Measurements from ENCODE around the gene SOCS3.
"Not testable (repeated sequence)": the region's sequence is repeated elsewhere in the genome, so short reads cannot be mapped to it uniquely, and the experiment has no call there.

SOCS3 gene

GRCh38 chr17:78325076-78325687, 34.7 kb downstream of the SOCS3 start:
- no peak for DNase-seq

- DNase-seq, result peak; percentile 29
Measured at GRCh38 chr17:78324391-78325075, 35.3 kb downstream of the SOCS3 start.

GRCh38 chr17:78323826-78324390, 36.0 kb downstream of the SOCS3 start:
- no peak for DNase-seq

- DNase-seq, result no peak
Measured at GRCh38 chr17:78322858-78323455, 36.9 kb downstream of the SOCS3 start.

GRCh38 chr17:78322327-78322857, 37.5 kb downstream of the SOCS3 start:
- DNase-seq, result no peak

- no peak for DNase-seq
Measured at GRCh38 chr17:78318843-78319242, 41.0 kb downstream of the SOCS3 start.

GRCh38 chr17:78318407-78318806, 41.5 kb downstream of the SOCS3 start:
- no peak for DNase-seq

- no peak for DNase-seq
Measured at GRCh38 chr17:78317794-78318400, 42.0 kb downstream of the SOCS3 start.

- DNase-seq, result no peak
Measured at GRCh38 chr17:78316867-78317789, 42.7 kb downstream of the SOCS3 start.

GRCh38 chr17:78316115-78316866, 43.6 kb downstream of the SOCS3 start:
- DNase-seq, result no peak

- DNase-seq, result peak; percentile 63
Measured at GRCh38 chr17:78315355-78316114, 44.3 kb downstream of the SOCS3 start.

GRCh38 chr17:78314683-78315354, 45.1 kb downstream of the SOCS3 start:
- no peak for DNase-seq

GRCh38 chr17:78313735-78314648, 45.9 kb downstream of the SOCS3 start:
- DNase-seq, result peak; percentile 74

GRCh38 chr17:78309659-78310255, 50.1 kb downstream of the SOCS3 start:
- DNase-seq, result not testable (repeated sequence)

- DNase-seq, result no peak
Measured at GRCh38 chr17:78307887-78308638, 51.8 kb downstream of the SOCS3 start.

- no peak for DNase-seq
Measured at GRCh38 chr17:78306913-78307312, 53.0 kb downstream of the SOCS3 start.

Measured in hematopoietic multipotent progenitor cell treated with erythropoietin and hydrocortisone succinate and interleukin-3 and kit ligand, for 8 days (in vitro differentiated cells).